Activated CD8-positive, alpha-beta memory T cell treated with anti-CD3 and anti-CD28 coated beads for 24 hours (primary cell): ENCODE data around the gene VEZT.
A peak's percentile ranks its signal among the peaks of the same experiment; 100 is the strongest.
"Not testable (repeated sequence)": the region's sequence is repeated elsewhere in the genome, so short reads cannot be mapped to it uniquely, and the experiment has no call there.

Experiments used
- DNase-seq: peaks from one replicate; pipeline ENCODE4 v3.0.0-alpha.2; 2020

Gene VEZT

GRCh38 chr12:95217377-95218149, at the start of gene VEZT, which contains the start of gene FGD6:
TSS of gene VEZT (plus strand) at chr12:95217807. CDS start at chr12:95217851, 44 bp downstream.
TSS of gene FGD6 (minus strand) at chr12:95217467. CDS start at chr12:95217240, 227 bp downstream.
- peak; percentile 96 for DNase-seq

- DNase-seq = no peak
Observed at GRCh38 chr12:95168746-95169145, 48.9 kb upstream of the VEZT start.

GRCh38 chr12:95169368-95169767, 48.2 kb upstream of the VEZT start:
- DNase-seq = no peak

- no peak for DNase-seq
Observed at GRCh38 chr12:95173392-95174251, 44.0 kb upstream of the VEZT start.

GRCh38 chr12:95177201-95177768, 40.3 kb upstream of the VEZT start:
- no peak for DNase-seq

GRCh38 chr12:95178136-95178535, 39.5 kb upstream of the VEZT start:
- no peak for DNase-seq

- no peak for DNase-seq
Observed at GRCh38 chr12:95179011-95179410, 38.6 kb upstream of the VEZT start.

- DNase-seq = no peak
Observed at GRCh38 chr12:95181103-95181502, 36.5 kb upstream of the VEZT start.

GRCh38 chr12:95182868-95183415, 34.7 kb upstream of the VEZT start:
- no peak for DNase-seq

- DNase-seq = no peak
Observed at GRCh38 chr12:95184121-95184520, 33.5 kb upstream of the VEZT start.

GRCh38 chr12:95185072-95185471, 32.5 kb upstream of the VEZT start:
- no peak for DNase-seq

GRCh38 chr12:95185854-95186253, 31.8 kb upstream of the VEZT start:
- no peak for DNase-seq

- DNase-seq = no peak
Observed at GRCh38 chr12:95187865-95188415, 29.7 kb upstream of the VEZT start.

GRCh38 chr12:95191060-95191696, 26.4 kb upstream of the VEZT start:
- no peak for DNase-seq

GRCh38 chr12:95192271-95192670, 25.3 kb upstream of the VEZT start:
- no peak for DNase-seq

GRCh38 chr12:95193139-95193538, 24.5 kb upstream of the VEZT start:
- no peak for DNase-seq

- DNase-seq = no peak
Observed at GRCh38 chr12:95195122-95195521, 22.5 kb upstream of the VEZT start.

GRCh38 chr12:95196875-95197569, 20.6 kb upstream of the VEZT start:
- not testable (repeated sequence) for DNase-seq

- no peak for DNase-seq
Observed at GRCh38 chr12:95197636-95198035, 20.0 kb upstream of the VEZT start.

- no peak for DNase-seq
Observed at GRCh38 chr12:95198914-95199313, 18.7 kb upstream of the VEZT start.

- no peak for DNase-seq
Observed at GRCh38 chr12:95200128-95200894, 17.3 kb upstream of the VEZT start.
